HG02763 (cell line): ENCODE measurements around the gene RWDD1.
A peak's percentile ranks its signal among the peaks of the same experiment; 100 is the strongest.

Source experiments
- ATAC-seq: cut with Tn5 transposase; IDR thresholded peaks from one replicate; pipeline ENCODE4 v1.9.1; 2021; ENCODE audit warnings: mild to moderate bottlenecking, moderate library complexity; ENCODE audit not compliant: unreplicated experiment

Gene RWDD1

GRCh38 chr6:116570856-116571682, at the start of gene RWDD1:
Gene RWDD1, plus strand, starts transcription at chr6:116571504. Its CDS starts 79 bp downstream, at chr6:116571583.
- peak; percentile 94 for ATAC-seq

GRCh38 chr6:116522896-116523295, 48.4 kb upstream of the RWDD1 start:
- ATAC-seq, result no peak

GRCh38 chr6:116524236-116524635, 47.1 kb upstream of the RWDD1 start:
- ATAC-seq, result no peak

- ATAC-seq, result no peak
These were observed 43.2 kb upstream of the RWDD1 start for GRCh38 chr6:116528133-116528532.

GRCh38 chr6:116528780-116529179, 42.5 kb upstream of the RWDD1 start:
- no peak for ATAC-seq

- no peak for ATAC-seq
These were observed 41.6 kb upstream of the RWDD1 start for GRCh38 chr6:116529466-116530290.

- no peak for ATAC-seq
These were observed 40.9 kb upstream of the RWDD1 start for GRCh38 chr6:116530436-116530835.

GRCh38 chr6:116531675-116532570, 39.4 kb upstream of the RWDD1 start:
- ATAC-seq, result peak; percentile 81

GRCh38 chr6:116533233-116533957, 37.9 kb upstream of the RWDD1 start:
- no peak for ATAC-seq

GRCh38 chr6:116535109-116535508, 36.2 kb upstream of the RWDD1 start:
- ATAC-seq, result no peak

GRCh38 chr6:116536216-116536621, 35.1 kb upstream of the RWDD1 start:
- ATAC-seq, result no peak

- no peak for ATAC-seq
These were observed 28.9 kb upstream of the RWDD1 start for GRCh38 chr6:116542426-116542825.

- ATAC-seq, result no peak
These were observed 28.2 kb upstream of the RWDD1 start for GRCh38 chr6:116543149-116543548.

GRCh38 chr6:116545651-116546050, 25.7 kb upstream of the RWDD1 start, which contains the start of gene TRAPPC3L:
Gene TRAPPC3L, minus strand, starts transcription at chr6:116545684. Its CDS starts 170 bp downstream, at chr6:116545514.
- ATAC-seq, result no peak

GRCh38 chr6:116547358-116547757, 23.9 kb upstream of the RWDD1 start:
- no peak for ATAC-seq

GRCh38 chr6:116550796-116551195, 20.5 kb upstream of the RWDD1 start:
- no peak for ATAC-seq

GRCh38 chr6:116553451-116553850, 17.9 kb upstream of the RWDD1 start, which contains the start of gene CALHM4:
Gene CALHM4, plus strand, starts transcription at chr6:116553751. Its CDS starts 43 bp downstream, at chr6:116553794.
- ATAC-seq, result no peak

GRCh38 chr6:116556065-116556464, 15.2 kb upstream of the RWDD1 start:
- no peak for ATAC-seq

- no peak for ATAC-seq
These were observed 14.4 kb upstream of the RWDD1 start for GRCh38 chr6:116556814-116557415.

- ATAC-seq, result no peak
These were observed 13.4 kb upstream of the RWDD1 start for GRCh38 chr6:116557893-116558292.
